ENCODE data around the gene ANKRD44.

The ANKRD44 gene

GRCh38 chr2:197285361-197285760 is 25.2 kb downstream of the ANKRD44 start:
- DNase-seq (ENCODE audit: low read depth, low spot score) = no peak
- TF ChIP-seq, protein P1, sequence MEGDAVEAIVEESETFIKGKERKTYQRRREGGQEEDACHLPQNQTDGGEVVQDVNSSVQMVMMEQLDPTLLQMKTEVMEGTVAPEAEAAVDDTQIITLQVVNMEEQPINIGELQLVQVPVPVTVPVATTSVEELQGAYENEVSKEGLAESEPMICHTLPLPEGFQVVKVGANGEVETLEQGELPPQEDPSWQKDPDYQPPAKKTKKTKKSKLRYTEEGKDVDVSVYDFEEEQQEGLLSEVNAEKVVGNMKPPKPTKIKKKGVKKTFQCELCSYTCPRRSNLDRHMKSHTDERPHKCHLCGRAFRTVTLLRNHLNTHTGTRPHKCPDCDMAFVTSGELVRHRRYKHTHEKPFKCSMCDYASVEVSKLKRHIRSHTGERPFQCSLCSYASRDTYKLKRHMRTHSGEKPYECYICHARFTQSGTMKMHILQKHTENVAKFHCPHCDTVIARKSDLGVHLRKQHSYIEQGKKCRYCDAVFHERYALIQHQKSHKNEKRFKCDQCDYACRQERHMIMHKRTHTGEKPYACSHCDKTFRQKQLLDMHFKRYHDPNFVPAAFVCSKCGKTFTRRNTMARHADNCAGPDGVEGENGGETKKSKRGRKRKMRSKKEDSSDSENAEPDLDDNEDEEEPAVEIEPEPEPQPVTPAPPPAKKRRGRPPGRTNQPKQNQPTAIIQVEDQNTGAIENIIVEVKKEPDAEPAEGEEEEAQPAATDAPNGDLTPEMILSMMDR (IDR thresholded peaks at IDR 0.05; ENCODE audit: low read depth, low read length) = no peak
- H3K4me3 ChIP-seq (ENCODE audit: low read depth, low read length) = no peak overlapping the region
- in situ Hi-C loops (cut with HindIII; ENCODE audit: low sequenced_read_pairs) = no loop called here

DNA sequence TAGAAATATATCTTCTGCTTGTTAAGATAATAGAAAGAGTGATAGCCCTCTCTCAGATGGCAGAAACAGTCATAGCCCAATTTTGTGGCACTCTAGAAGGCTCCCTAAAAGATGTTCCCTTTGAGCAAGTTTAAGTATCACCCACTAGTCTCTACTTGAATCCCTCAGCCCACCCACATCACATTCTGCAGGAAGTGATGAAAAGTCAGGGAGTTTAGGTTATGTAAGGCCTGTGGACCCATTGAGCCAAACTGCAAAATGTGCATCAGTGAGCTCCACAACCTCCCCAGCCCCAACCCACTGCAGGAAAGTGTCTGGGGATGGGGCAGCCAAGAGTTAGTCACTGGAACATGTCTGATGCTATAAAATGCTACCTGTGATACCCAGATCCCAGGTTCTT is 25.6 kb downstream of the ANKRD44 start:
- H3K4me3 ChIP-seq (ENCODE audit: low read depth, low read length) = no peak overlapping the region
- no peak for DNase-seq (ENCODE audit: low read depth, low spot score)
- TF ChIP-seq, protein P1 (IDR thresholded peaks at IDR 0.05; ENCODE audit: low read depth, low read length) = no peak
- in situ Hi-C loops (cut with HindIII; ENCODE audit: low sequenced_read_pairs) = no loop called here

DNA sequence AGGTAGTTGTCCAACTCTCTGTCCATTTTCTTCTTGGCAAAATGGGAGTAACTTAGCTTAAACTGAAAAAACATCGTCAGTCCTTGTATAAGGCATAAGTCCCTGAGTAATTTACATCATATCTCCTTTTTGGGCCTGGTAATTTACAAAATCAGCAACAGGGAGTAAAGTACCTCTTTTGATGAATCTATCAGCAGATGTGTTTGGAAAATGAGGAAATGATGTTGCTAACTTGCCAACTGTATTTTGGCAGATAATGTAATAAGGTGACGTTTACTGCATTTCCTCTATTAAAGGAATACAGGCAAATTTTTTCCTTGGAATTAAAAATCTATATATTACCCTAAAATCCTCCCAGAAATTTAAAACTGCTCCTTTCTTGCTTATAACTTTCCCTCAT is 29.2 kb downstream of the ANKRD44 start:
- TF ChIP-seq, protein P1 (IDR thresholded peaks at IDR 0.05; ENCODE audit: low read depth, low read length) = no peak
- no peak for DNase-seq (ENCODE audit: low read depth, low spot score)
- no peak overlapping the region for H3K4me3 ChIP-seq (ENCODE audit: low read depth, low read length)
- in situ Hi-C loops (cut with HindIII; ENCODE audit: low sequenced_read_pairs) = no loop called here

GRCh38 chr2:197280015-197280702 is 30.4 kb downstream of the ANKRD44 start:
- TF ChIP-seq, protein P1 (IDR thresholded peaks at IDR 0.05; ENCODE audit: low read depth, low read length) = no peak
- peak; percentile 45 for DNase-seq (ENCODE audit: low read depth, low spot score)
- in situ Hi-C loops (cut with HindIII; ENCODE audit: low sequenced_read_pairs) = no loop called here
- H3K4me3 ChIP-seq (ENCODE audit: low read depth, low read length) = no peak overlapping the region

GRCh38 chr2:197278799-197279763 is 31.5 kb downstream of the ANKRD44 start:
- TF ChIP-seq, protein P1 (IDR thresholded peaks at IDR 0.05; ENCODE audit: low read depth, low read length) = no peak

GRCh38 chr2:197277794-197278193 is 32.8 kb downstream of the ANKRD44 start:
- in situ Hi-C loops (cut with HindIII; ENCODE audit: low sequenced_read_pairs) = no loop called here
- TF ChIP-seq, protein P1 (IDR thresholded peaks at IDR 0.05; ENCODE audit: low read depth, low read length) = no peak
- no peak for DNase-seq (ENCODE audit: low read depth, low spot score)
- H3K4me3 ChIP-seq (ENCODE audit: low read depth, low read length) = no peak overlapping the region

More at GRCh38 chr2:197278799-197279763, 31.5 kb downstream of the ANKRD44 start:
- no peak overlapping the region for H3K4me3 ChIP-seq (ENCODE audit: low read depth, low read length)
- in situ Hi-C loops (cut with HindIII; ENCODE audit: low sequenced_read_pairs) = no loop called here
- no peak for DNase-seq (ENCODE audit: low read depth, low spot score)
